Endodermal cell (in vitro differentiated cells): ENCODE data around the gene LYZL2. TPM values are rescaled to one million over a fixed set of nuclear protein-coding genes. Genes with fewer than 3 reads are reported as not detected.

Experiments
- DNase-seq: peaks from one replicate; pipeline ENCODE4 v3.0.0-alpha.2; 2017
- H3K27ac ChIP-seq: 2 replicates; pipeline ENCODE4 v1.5.1; 2013; ENCODE audit warnings: mild to moderate bottlenecking, low read depth, low read length, moderate library complexity
- H3K27me3 ChIP-seq: 2 replicates; pipeline ENCODE4 v1.6.1; 2013; ENCODE audit warnings: mild to moderate bottlenecking, low read length, moderate library complexity; ENCODE audit not compliant: insufficient read depth, control insufficient read depth, poor library complexity, severe bottlenecking
- H3K36me3 ChIP-seq: 2 replicates; pipeline ENCODE4 v1.7.0; 2013; ENCODE audit warnings: mild to moderate bottlenecking, low read length, moderate library complexity; ENCODE audit not compliant: control insufficient read depth, insufficient read depth
- H3K4me1 ChIP-seq: one replicate; pipeline ENCODE4 v1.7.0; 2013; ENCODE audit warnings: low read length; ENCODE audit not compliant: control insufficient read depth, insufficient read depth
- H3K4me3 ChIP-seq: 2 replicates; pipeline ENCODE4 v1.5.1; 2013; ENCODE audit warnings: mild to moderate bottlenecking, low read length, moderate library complexity
- H3K9ac ChIP-seq: 2 replicates; pipeline ENCODE4 v1.6.1; 2013; ENCODE audit warnings: mild to moderate bottlenecking, low read length, moderate library complexity; ENCODE audit not compliant: poor library complexity, severe bottlenecking; ENCODE audit errors: extremely low read depth
- H3K9me3 ChIP-seq: 2 replicates; pipeline ENCODE4 v1.6.1; 2013; ENCODE audit warnings: mild to moderate bottlenecking, low read length, moderate library complexity; ENCODE audit not compliant: control insufficient read depth
- H3K27ac Mint-ChIP-seq: 2 replicates; pipeline ENCODE4 v1.8.0; 2020; ENCODE audit warnings: mixed read lengths
- H3K27me3 Mint-ChIP-seq: 2 replicates; pipeline ENCODE4 v1.8.0; 2021; ENCODE audit warnings: mild to moderate bottlenecking, mixed read lengths; ENCODE audit not compliant: insufficient read depth
- H3K36me3 Mint-ChIP-seq: 2 replicates; pipeline ENCODE4 v1.8.0; 2020; ENCODE audit warnings: low read depth, mixed read lengths
- H3K4me1 Mint-ChIP-seq: 2 replicates; pipeline ENCODE4 v1.8.0; 2020; ENCODE audit warnings: mixed read lengths
- H3K4me3 Mint-ChIP-seq: 2 replicates; pipeline ENCODE4 v1.8.0; 2020; ENCODE audit warnings: mild to moderate bottlenecking, moderate library complexity, mixed read lengths
- H3K9me3 Mint-ChIP-seq: 2 replicates; pipeline ENCODE4 v1.8.0; 2020; ENCODE audit warnings: mild to moderate bottlenecking, mixed read lengths
- CTCF ChIP-seq: fragments of 200-600 bp; sonication (generic); conservative IDR thresholded peaks from 2 replicates; pipeline ENCODE4 v1.5.0; 2021; ENCODE audit warnings: antibody characterized with exemption, mild to moderate bottlenecking
- WGBS, 2 experiments: methylation state at CpG; one replicate each; pipeline versions ENCODE4 v1.1.5 to v1.1.7; 2013; ENCODE audit warnings: missing lambda C conversion rate in 2 of 2, mixed read lengths in 1 of 2; ENCODE audit not compliant: insufficient coverage in 1 of 2, insufficient read length in 1 of 2; 5-methylcytosine and 5-hydroxymethylcytosine counted together
- total RNA-seq, 2 donors: library from RNA; stranded (reverse); fragmentation: NEBNext Ultra II Directional in 1 of 2; extraction: Animal tissue kit (Norgen Biotek cat#: 25700) in 1 of 2; gene quantifications; 2 replicates in 1 of 2; 3 replicates in 1 of 2; pipeline ENCODE4 v1.2.1, GENCODE V29; 2021

The LYZL2 gene
- total RNA-seq, 2 donors from 2014 or later = not detected

GRCh38 chr10:30579574-30579973 lies 50.0 kb downstream of the LYZL2 start:
- no peaks in the 10 kb centered on the region for H3K9me3 Mint-ChIP-seq
- H3K4me3 Mint-ChIP-seq = no peak overlapping the region
- Histone ChIP-seq H3K27ac (no peak overlapping the region), H3K4me1 (peaks cover 11% of the 10 kb centered on the region), H3K9ac (no peak overlapping the region), H3K36me3 (no peaks in the 10 kb centered on the region), H3K4me3 (no peak overlapping the region), H3K27me3 (no peaks in the 10 kb centered on the region), H3K9me3 (no peaks in the 10 kb centered on the region)
- TF ChIP-seq CTCF = no peak
- DNase-seq = no peak
- H3K27me3 Mint-ChIP-seq = no peaks in the 10 kb centered on the region
- H3K4me1 Mint-ChIP-seq = peaks cover 34% of the 10 kb centered on the region
- H3K27ac Mint-ChIP-seq = no peak overlapping the region
- 57 to 70% methylated on average over 2 to 3 of the region's 3 CpGs for WGBS, 2 experiments
- H3K36me3 Mint-ChIP-seq = no peaks in the 10 kb centered on the region

- Mint-ChIP-seq H3K36me3 (no peaks in the 10 kb centered on the region), H3K27me3 (no peaks in the 10 kb centered on the region), H3K27ac (no peak overlapping the region)
These were observed 52.5 kb downstream of the LYZL2 start for GRCh38 chr10:30577048-30577447.

GRCh38 chr10:30576641-30577040 lies 52.9 kb downstream of the LYZL2 start:
- Histone ChIP-seq H3K9me3 (no peaks in the 10 kb centered on the region), H3K27ac (no peak overlapping the region), H3K9ac (no peak overlapping the region), H3K4me1 (peaks cover 11% of the 10 kb centered on the region), H3K36me3 (no peaks in the 10 kb centered on the region), H3K27me3 (no peaks in the 10 kb centered on the region), H3K4me3 (no peak overlapping the region)
- H3K27me3 Mint-ChIP-seq = no peaks in the 10 kb centered on the region
- H3K9me3 Mint-ChIP-seq = no peaks in the 10 kb centered on the region
- no peaks in the 10 kb centered on the region for H3K36me3 Mint-ChIP-seq
- peaks cover 51% of the 10 kb centered on the region for H3K4me1 Mint-ChIP-seq
- WGBS, 2 experiments = 79 to 86% methylated on average over 6 of the region's 6 CpGs
- no peak overlapping the region for H3K4me3 Mint-ChIP-seq
- TF ChIP-seq CTCF = no peak
- no peak overlapping the region for H3K27ac Mint-ChIP-seq
- no peak for DNase-seq

More at GRCh38 chr10:30577048-30577447, 52.5 kb downstream of the LYZL2 start:
- Histone ChIP-seq H3K27me3 (no peaks in the 10 kb centered on the region), H3K27ac (no peak overlapping the region), H3K9ac (no peak overlapping the region), H3K36me3 (no peaks in the 10 kb centered on the region), H3K4me1 (peaks cover 11% of the 10 kb centered on the region), H3K9me3 (no peaks in the 10 kb centered on the region), H3K4me3 (no peak overlapping the region)
- DNase-seq = no peak
- Mint-ChIP-seq H3K4me1 (peaks cover 51% of the 10 kb centered on the region), H3K9me3 (no peaks in the 10 kb centered on the region), H3K4me3 (no peak overlapping the region)
- TF ChIP-seq CTCF = no peak
